Subcutaneous adipose tissue (tissue), 4 donors: Measurements from ENCODE around the gene TSPAN17. TPM values are rescaled to one million over a fixed set of nuclear protein-coding genes. Genes with fewer than 3 reads are reported as not detected.

Experiments
- total RNA-seq, 4 donors: library from RNA; depleted of rRNA; stranded (reverse); fragments of >200 nt; gene quantifications; one replicate each; pipeline ENCODE4 v1.1.0, GENCODE V29; 2016
- TF ChIP-seq, protein P1 (sequence below): fragments of 450-650 bp; IDR thresholded peaks from one replicate; pipeline ENCODE4 v1.5.1; 2016; ENCODE audit warnings: low read depth, mild to moderate bottlenecking, control low read depth, antibody characterized with exemption, moderate library complexity

Gene TSPAN17
- total RNA-seq, 4 donors from 2014 or later, result 7.8 to 18.7 (median 11.3) TPM

DNA sequence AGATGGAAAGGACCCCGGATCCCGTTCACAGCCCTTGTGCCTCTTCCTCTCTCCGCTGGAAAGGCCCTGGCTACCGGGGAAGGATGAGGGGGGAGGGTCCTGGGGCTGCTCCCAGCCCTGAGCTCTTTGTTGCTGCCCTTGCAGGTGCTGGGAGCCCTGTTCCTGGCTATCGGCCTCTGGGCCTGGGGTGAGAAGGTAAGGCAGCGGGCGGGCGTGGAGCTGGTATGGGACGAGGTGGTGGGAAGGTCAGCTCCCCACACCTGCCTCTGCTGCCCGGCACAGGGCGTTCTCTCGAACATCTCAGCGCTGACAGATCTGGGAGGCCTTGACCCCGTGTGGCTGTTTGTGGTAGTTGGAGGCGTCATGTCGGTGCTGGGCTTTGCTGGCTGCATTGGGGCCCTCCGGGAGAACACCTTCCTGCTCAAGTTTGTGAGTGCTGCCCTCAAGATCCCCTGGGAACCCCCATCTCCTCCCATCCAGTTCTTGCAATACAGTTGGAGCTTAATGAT is 4.2 kb downstream of the TSPAN17 start:
- TF ChIP-seq, protein P1, sequence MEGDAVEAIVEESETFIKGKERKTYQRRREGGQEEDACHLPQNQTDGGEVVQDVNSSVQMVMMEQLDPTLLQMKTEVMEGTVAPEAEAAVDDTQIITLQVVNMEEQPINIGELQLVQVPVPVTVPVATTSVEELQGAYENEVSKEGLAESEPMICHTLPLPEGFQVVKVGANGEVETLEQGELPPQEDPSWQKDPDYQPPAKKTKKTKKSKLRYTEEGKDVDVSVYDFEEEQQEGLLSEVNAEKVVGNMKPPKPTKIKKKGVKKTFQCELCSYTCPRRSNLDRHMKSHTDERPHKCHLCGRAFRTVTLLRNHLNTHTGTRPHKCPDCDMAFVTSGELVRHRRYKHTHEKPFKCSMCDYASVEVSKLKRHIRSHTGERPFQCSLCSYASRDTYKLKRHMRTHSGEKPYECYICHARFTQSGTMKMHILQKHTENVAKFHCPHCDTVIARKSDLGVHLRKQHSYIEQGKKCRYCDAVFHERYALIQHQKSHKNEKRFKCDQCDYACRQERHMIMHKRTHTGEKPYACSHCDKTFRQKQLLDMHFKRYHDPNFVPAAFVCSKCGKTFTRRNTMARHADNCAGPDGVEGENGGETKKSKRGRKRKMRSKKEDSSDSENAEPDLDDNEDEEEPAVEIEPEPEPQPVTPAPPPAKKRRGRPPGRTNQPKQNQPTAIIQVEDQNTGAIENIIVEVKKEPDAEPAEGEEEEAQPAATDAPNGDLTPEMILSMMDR, result no peak

DNA sequence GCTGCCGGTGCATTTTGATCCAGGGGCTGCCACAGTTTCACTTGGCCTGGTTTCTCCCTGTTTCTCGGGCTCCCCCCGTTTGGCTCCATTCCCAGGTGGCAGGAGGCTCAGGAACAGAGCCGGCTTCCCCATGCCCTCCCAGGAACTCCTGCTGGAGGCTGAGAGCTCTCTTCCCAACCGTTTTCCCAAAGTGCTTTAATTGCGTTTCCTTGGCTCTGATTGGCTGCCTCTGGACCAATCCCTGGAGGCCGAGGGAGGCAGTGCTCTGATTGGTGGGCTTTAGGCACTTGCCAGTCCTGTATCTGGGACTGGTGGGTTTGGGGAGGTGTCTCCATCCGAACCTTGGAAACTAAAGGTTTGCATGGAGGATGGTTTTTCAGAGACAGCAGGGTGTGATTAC is 4.9 kb downstream of the TSPAN17 start:
- TF ChIP-seq, protein P1, result no peak

DNA sequence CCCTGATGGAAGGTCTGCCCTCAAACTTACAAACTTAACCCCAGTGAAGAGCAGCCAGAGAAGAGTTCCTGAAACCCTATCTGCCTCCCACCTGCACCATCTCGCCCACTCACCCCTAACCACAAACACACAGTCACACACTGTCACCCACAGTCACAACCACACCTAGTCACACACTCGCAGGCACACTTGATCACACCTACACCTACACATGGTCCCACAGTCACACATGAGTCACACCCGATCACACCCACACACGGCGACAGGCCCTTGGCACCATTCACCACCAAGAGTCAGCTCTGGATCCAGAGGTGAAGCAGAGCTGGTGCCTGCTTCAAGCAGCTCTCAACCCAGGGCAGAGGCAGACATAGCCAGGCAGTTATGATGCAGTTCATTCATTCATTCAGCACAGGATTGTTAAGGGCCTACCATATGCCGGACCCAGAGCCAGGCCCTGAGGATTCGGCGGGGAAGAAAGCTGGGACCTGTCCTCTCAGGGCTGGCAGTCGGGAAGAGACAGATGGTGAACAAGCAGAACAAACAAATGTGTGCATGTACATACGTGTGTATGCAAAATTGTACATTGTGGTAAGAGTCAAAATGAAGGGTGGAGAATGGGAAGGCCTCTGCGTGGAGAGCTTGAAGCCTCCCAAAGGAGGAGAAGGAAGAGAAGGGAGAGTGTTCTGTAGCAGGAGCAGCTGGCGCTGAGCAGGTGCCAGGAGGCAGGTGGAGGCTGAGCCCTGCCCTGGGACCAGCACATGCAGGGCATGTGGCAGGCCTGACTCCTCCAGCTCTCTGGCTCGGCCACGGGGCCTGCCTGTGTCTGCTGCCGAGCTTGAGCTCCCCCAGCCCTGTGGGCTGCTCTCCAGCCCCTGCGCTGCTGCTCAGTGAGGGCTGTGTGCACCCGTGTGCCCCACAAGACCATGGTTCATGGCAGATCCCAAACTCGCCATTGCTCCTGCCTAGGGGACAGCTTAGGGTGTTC is 6.4 kb downstream of the TSPAN17 start:
- TF ChIP-seq, protein P1, result no peak

DNA sequence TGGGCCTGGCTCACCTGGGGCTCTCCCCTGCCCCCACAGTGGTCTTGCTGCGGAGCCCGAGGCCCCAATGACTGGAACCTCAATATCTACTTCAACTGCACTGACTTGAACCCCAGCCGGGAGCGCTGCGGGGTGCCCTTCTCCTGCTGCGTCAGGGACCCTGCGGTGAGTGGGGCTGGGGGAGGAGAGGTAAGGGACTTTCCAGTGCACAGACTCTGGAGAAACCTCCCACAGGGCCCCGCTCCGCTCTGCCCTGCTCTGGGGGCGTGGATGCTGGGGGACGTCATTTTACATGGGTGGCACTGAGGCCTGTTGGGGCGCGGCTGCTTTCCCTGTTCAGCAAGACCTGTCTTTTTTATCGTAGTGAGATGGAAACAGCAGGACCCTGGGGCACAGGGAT is 7.6 kb downstream of the TSPAN17 start:
- TF ChIP-seq, protein P1, result no peak

DNA sequence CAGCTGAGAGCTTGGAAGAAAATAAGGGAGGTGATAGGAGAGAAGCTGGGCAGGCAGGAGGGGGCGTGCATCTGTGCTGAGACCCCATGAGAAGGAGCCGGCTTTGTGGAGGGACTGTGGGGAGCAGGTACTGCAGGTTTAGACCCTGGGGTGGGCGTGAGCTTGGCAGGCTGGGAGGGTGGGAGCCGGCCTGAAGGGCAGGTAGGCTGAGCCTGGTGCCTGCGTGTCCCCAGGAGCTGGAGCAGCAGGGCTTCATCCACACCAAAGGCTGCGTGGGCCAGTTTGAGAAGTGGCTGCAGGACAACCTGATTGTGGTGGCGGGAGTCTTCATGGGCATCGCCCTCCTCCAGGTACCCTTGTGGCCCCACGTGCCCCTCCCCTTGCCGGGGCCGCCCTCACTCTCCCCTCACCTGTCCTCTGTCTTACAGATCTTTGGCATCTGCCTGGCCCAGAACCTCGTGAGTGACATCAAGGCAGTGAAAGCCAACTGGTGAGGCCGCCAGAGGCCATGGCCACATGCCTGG is 9.2 kb downstream of the TSPAN17 start:
- TF ChIP-seq, protein P1, result no peak

DNA sequence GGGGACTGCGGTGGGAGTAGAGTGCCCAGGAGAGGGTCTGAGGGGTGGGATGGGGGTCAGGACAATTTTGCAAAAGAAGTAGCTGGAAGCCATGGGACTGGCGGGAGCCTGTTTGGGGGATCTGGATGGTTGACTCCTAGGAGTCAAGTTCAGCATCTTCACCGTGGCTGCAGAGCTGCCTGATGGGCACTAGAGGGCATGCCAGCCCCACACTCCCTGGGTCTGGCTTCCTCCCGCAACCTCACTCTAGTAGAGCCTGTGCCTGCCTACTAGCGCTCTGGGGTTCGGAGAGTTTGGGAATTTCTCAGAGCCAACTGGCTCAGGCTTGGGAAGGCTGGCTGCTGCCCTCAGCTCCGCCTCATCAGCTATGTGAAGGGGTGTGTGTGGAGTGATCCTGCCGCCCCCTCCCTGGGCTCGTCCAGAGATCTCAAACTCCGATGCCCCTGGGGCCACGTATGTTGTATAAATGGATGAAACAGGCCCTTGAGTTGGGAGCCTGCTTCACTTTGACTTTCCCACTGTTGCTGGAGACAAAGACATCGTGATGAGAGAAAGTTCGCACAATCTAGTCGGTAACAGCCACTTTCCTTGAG is 10.8 kb downstream of the TSPAN17 start:
- TF ChIP-seq, protein P1, result no peak
